T-helper 1 cell treated with Interleukin-12 subunit alpha and Interleukin-12 subunit beta and Interleukin-4 antibody, amounts not matched to agents 30 ng/mL and 1 ng/mL, for 36 hours (primary cell): ENCODE measurements around the gene LACTBL1. TPM values are rescaled to one million over a fixed set of nuclear protein-coding genes. Genes with fewer than 3 reads are reported as not detected.

Experiments
- intact Hi-C: fragments of 100-400 bp; cut with micrococcal nuclease; formaldehyde crosslinking; loops from one replicate; pipeline ENCODE4 v1.15.1; 2024
- total RNA-seq: library from RNA; stranded (reverse); gene quantifications from 2 replicates; pipeline ENCODE4 v1.2.3, GENCODE V29; 2022

The LACTBL1 gene
- total RNA-seq, 1 donor from 2014 or later, result not detected

GRCh38 chr1:22914156-22914555 lies 58.5 kb downstream of the LACTBL1 start:
- intact Hi-C loops, result no loop called here

- intact Hi-C loops, result no loop called here
Measured at GRCh38 chr1:22913421-22914141, 59.1 kb downstream of the LACTBL1 start.

- intact Hi-C loops, result no loop called here
Measured at GRCh38 chr1:22912311-22912710, 60.4 kb downstream of the LACTBL1 start.

- intact Hi-C loops, result no loop called here
Measured at GRCh38 chr1:22910986-22911651, 61.5 kb downstream of the LACTBL1 start.

- intact Hi-C loops, result no loop called here
Measured at GRCh38 chr1:22910286-22910685, 62.4 kb downstream of the LACTBL1 start.

- intact Hi-C loops, result no loop called here
Measured at GRCh38 chr1:22908880-22909426, 63.7 kb downstream of the LACTBL1 start.

- intact Hi-C loops, result no loop called here
Measured at GRCh38 chr1:22907528-22907927, 65.1 kb downstream of the LACTBL1 start.

- intact Hi-C loops, result no loop called here
Measured at GRCh38 chr1:22906968-22907367, 65.7 kb downstream of the LACTBL1 start.

GRCh38 chr1:22903113-22903512 lies 69.6 kb downstream of the LACTBL1 start:
- intact Hi-C loops, result no loop called here

Other genes with a start within 250 kb of the LACTBL1 start
- gene TEX46, start 43.0 kb upstream of the LACTBL1 start, total RNA-seq, result not detected in 2 replicates
- gene KDM1A, start 46.6 kb upstream of the LACTBL1 start, total RNA-seq, result 51.8 and 55.7 TPM in 2 replicates
- 23.2 and 25.8 TPM in 2 replicates for gene LUZP1, start 196.0 kb upstream of the LACTBL1 start, total RNA-seq
- not detected in 2 replicates for gene HTR1D, start 244.6 kb upstream of the LACTBL1 start, total RNA-seq